GM12872 (cell line): ENCODE measurements around the gene E2F3.

Source experiments
- TF ChIP-seq, protein P1 (sequence below): IDR thresholded peaks from 3 replicates; pipeline ENCODE4 v1.5.1; 2011; ENCODE audit warnings: low read depth, mild to moderate bottlenecking, low read length, moderate library complexity; ENCODE audit not compliant: insufficient read depth

Gene E2F3

DNA sequence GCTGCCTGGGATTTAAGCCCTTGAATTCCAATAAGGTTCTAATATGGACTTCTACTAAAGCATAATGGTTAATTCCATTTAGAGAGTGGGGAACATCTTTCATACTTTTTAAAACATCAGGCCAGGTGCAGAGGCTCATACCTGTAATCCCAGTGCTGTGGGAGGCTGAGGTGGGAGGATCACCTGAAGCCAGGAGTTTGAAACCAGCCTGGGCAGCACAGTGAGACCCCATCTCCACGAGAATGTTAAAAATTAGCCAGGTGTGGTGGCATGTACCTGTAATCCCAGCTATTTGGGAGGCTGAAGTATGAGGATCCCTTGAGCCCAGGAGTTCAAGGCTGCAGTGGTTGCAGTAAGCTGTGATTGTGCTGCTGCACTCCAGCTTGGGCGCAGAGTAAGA lies 35.0 kb downstream of the E2F3 start:
- TF ChIP-seq, protein P1, sequence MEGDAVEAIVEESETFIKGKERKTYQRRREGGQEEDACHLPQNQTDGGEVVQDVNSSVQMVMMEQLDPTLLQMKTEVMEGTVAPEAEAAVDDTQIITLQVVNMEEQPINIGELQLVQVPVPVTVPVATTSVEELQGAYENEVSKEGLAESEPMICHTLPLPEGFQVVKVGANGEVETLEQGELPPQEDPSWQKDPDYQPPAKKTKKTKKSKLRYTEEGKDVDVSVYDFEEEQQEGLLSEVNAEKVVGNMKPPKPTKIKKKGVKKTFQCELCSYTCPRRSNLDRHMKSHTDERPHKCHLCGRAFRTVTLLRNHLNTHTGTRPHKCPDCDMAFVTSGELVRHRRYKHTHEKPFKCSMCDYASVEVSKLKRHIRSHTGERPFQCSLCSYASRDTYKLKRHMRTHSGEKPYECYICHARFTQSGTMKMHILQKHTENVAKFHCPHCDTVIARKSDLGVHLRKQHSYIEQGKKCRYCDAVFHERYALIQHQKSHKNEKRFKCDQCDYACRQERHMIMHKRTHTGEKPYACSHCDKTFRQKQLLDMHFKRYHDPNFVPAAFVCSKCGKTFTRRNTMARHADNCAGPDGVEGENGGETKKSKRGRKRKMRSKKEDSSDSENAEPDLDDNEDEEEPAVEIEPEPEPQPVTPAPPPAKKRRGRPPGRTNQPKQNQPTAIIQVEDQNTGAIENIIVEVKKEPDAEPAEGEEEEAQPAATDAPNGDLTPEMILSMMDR, result no peak

- TF ChIP-seq, protein P1, result no peak
These were observed 36.0 kb downstream of the E2F3 start for GRCh38 chr6:20437639-20438038.

- TF ChIP-seq, protein P1, result no peak
These were observed 36.9 kb downstream of the E2F3 start for GRCh38 chr6:20438462-20439070.

DNA sequence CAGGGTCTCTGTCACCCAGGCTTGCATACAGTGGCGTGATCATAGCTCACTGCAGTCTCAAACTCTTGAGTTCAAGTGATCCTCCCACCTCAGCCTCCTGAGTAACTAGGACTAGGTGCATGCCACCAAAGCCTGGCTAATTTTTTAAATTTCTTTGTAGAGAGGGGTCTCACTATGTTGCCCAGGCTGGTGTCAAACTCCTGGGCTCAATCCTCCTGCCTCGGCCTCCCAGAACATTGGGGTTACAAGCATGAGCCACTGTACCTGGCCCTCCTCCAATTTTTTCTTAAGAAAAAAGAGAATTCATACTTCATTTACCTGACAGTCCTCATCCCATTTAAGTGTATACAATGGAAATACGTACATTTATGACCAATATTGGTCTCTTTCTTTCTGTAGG lies 37.9 kb downstream of the E2F3 start:
- TF ChIP-seq, protein P1, result no peak

DNA sequence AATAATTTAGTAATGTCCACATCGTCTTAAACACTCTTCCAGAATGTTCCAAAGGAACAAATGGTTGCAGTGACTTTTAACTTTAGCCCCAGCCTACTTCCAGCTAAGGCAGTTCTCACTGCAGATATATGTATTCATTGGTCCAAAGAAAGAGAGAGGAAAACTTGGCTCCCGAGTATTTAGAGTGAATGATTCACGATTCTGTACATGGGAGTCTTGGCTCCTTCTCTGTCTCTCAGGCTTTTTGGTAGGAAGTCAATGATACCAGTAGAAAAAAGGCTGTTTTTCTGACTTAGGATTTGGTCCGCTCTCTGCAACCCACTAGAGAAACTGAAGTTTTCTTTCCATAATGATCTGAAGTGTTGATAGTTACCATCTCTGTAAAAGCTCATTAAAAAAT lies 38.6 kb downstream of the E2F3 start:
- TF ChIP-seq, protein P1, result no peak

GRCh38 chr6:20441236-20441635 lies 39.6 kb downstream of the E2F3 start:
- TF ChIP-seq, protein P1, result no peak

- TF ChIP-seq, protein P1, result no peak
These were observed 40.2 kb downstream of the E2F3 start for GRCh38 chr6:20441921-20442320.
